GM23338 (cell line): ENCODE measurements around the gene SPRR1A. TPM values are rescaled to one million over a fixed set of nuclear protein-coding genes. Genes with fewer than 3 reads are reported as not detected.
"Not testable (repeated sequence)": the region's sequence is repeated elsewhere in the genome, so short reads cannot be mapped to it uniquely, and the experiment has no call there.

Experiments used
- ATAC-seq: fragments of 200-7000 bp; cut with Tn5 transposase; 3 replicates; pipeline ENCODE4 v1.9.1; 2020
- DNase-seq: peaks from one replicate; pipeline ENCODE4 v3.0.0-alpha.2; 2015; ENCODE audit warnings: low spot score
- H2AFZ ChIP-seq: fragments of 200-600 bp; sonication (generic); 2 replicates; pipeline ENCODE4 v1.8.0; 2016; ENCODE audit warnings: antibody characterized with exemption, mild to moderate bottlenecking, moderate library complexity
- H3F3A ChIP-seq: fragments of 200-600 bp; sonication (generic); replicated peaks from 2 replicates; pipeline ENCODE4 v1.8.0; 2017; ENCODE audit warnings: antibody characterized with exemption, mixed run types, low read depth
- H3K27ac ChIP-seq: fragments of 200-600 bp; sonication (generic); 2 replicates; pipeline ENCODE4 v1.6.1; 2016; ENCODE audit warnings: low read depth
- H3K27me3 ChIP-seq: fragments of 200-600 bp; sonication (generic); 2 replicates; pipeline ENCODE4 v1.8.0; 2016; ENCODE audit warnings: mild to moderate bottlenecking, mixed run types, moderate library complexity; ENCODE audit not compliant: insufficient read depth
- H3K36me3 ChIP-seq: fragments of 200-600 bp; sonication (generic); 2 replicates; pipeline ENCODE4 v1.8.0; 2016; ENCODE audit warnings: mild to moderate bottlenecking; ENCODE audit not compliant: insufficient read depth
- H3K4me1 ChIP-seq: fragments of 200-600 bp; sonication (generic); 2 replicates; pipeline ENCODE4 v1.8.0; 2016; ENCODE audit warnings: mild to moderate bottlenecking, moderate library complexity; ENCODE audit not compliant: insufficient read depth
- H3K4me2 ChIP-seq: fragments of 200-600 bp; sonication (generic); 2 replicates; pipeline ENCODE4 v1.7.1; 2017; ENCODE audit warnings: mixed run types
- H3K4me3 ChIP-seq: fragments of 200-600 bp; sonication (generic); 2 replicates; pipeline ENCODE4 v1.6.1; 2016; ENCODE audit warnings: mixed run types
- H3K79me2 ChIP-seq: fragments of 200-600 bp; sonication (generic); replicated peaks from 2 replicates; pipeline ENCODE4 v1.8.0; 2017; ENCODE audit warnings: mild to moderate bottlenecking; ENCODE audit not compliant: insufficient read depth
- H3K9me2 ChIP-seq: fragments of 200-600 bp; sonication (generic); 2 replicates; pipeline ENCODE4 v1.8.0; 2017; ENCODE audit not compliant: insufficient read depth
- H4K20me1 ChIP-seq: fragments of 200-600 bp; sonication (generic); replicated peaks from 2 replicates; pipeline ENCODE4 v1.8.0; 2017; ENCODE audit warnings: mild to moderate bottlenecking; ENCODE audit not compliant: insufficient read depth
- H3K27ac Mint-ChIP-seq: 2 replicates; pipeline ENCODE4 v1.8.0; 2020; ENCODE audit warnings: inconsistent platforms, mild to moderate bottlenecking, moderate library complexity, mixed read lengths
- H3K27me3 Mint-ChIP-seq: 3 replicates; pipeline ENCODE4 v1.8.0; 2022; ENCODE audit warnings: low read depth, mild to moderate bottlenecking, moderate library complexity, mixed read lengths, inconsistent platforms; ENCODE audit not compliant: insufficient read depth, poor library complexity
- H3K36me3 Mint-ChIP-seq: 3 replicates; pipeline ENCODE4 v1.8.0; 2021; ENCODE audit warnings: low read depth, mild to moderate bottlenecking, inconsistent platforms, moderate library complexity, mixed read lengths
- H3K4me1 Mint-ChIP-seq: 3 replicates; pipeline ENCODE4 v1.8.0; 2020; ENCODE audit warnings: mild to moderate bottlenecking, inconsistent platforms, mixed read lengths
- H3K4me3 Mint-ChIP-seq: 3 replicates; pipeline ENCODE4 v1.8.0; 2021; ENCODE audit warnings: moderate library complexity, mild to moderate bottlenecking, inconsistent platforms, mixed read lengths
- H3K9me3 Mint-ChIP-seq: 3 replicates; pipeline ENCODE4 v1.8.0; 2020; ENCODE audit warnings: moderate library complexity, mild to moderate bottlenecking, inconsistent platforms, mixed read lengths
- CREB1 ChIP-seq: fragments of 250-450 bp; sonication (Bioruptor Pico); IDR thresholded peaks from 2 replicates; pipeline ENCODE4 v1.5.0; 2020; ENCODE audit warnings: low read depth, mild to moderate bottlenecking, moderate library complexity
- CTCF ChIP-seq, 2 experiments: fragments of 200-600 bp in 1 of 2; sonication (generic) in 1 of 2; conservative IDR thresholded peaks; 2 replicates each; pipeline versions ENCODE4 v1.5.1 to v1.6.1; 2016 to 2017; ENCODE audit warnings: antibody characterized with exemption in 2 of 2, low read depth in 2 of 2, mild to moderate bottlenecking in 2 of 2, moderate library complexity in 1 of 2
- ETS1 ChIP-seq: IDR thresholded peaks from 2 replicates; pipeline ENCODE4 v1.6.1; 2016; ENCODE audit warnings: antibody characterized with exemption
- EZH2phosphoT487 ChIP-seq: fragments of 200-600 bp; sonication (generic); IDR thresholded peaks from one replicate; pipeline ENCODE4 v1.8.1; 2018; ENCODE audit warnings: antibody characterized with exemption; ENCODE audit not compliant: unreplicated experiment
- POLR2AphosphoS5 ChIP-seq: IDR thresholded peaks from 2 replicates; pipeline ENCODE4 v1.6.1; 2016; ENCODE audit warnings: antibody characterized with exemption, low read depth
- ZNF114 ChIP-seq: fragments of 250-450 bp; sonication (Bioruptor Pico); IDR thresholded peaks from 2 replicates; pipeline ENCODE4 v1.5.0; 2020; ENCODE audit warnings: mild to moderate bottlenecking, moderate library complexity
- ZNF331 ChIP-seq: fragments of 250-450 bp; sonication (Bioruptor Pico); IDR thresholded peaks from 2 replicates; pipeline ENCODE4 v1.5.0; 2020; ENCODE audit warnings: low read depth, mild to moderate bottlenecking, moderate library complexity
- polyA plus RNA-seq: library from polyadenylated mRNA; unstranded; fragments of >200 nt; fragmentation: Nextera tagmentation; extraction: Ambion mirVana; gene quantifications from 2 replicates; pipeline ENCODE4 v1.2.1, GENCODE V29; 2016
- total RNA-seq: library from RNA; depleted of rRNA; stranded (reverse); fragments of >200 nt; shearing (Covaris generic); gene quantifications from 2 replicates; pipeline ENCODE4 v1.2.3, GENCODE V29; 2014
- TF ChIP-seq, protein P1 (sequence below): fragments of 250-450 bp; sonication (Bioruptor Pico); IDR thresholded peaks from 2 replicates; pipeline ENCODE4 v1.5.0; 2020; ENCODE audit warnings: mild to moderate bottlenecking, moderate library complexity

The SPRR1A gene
- total and polyA plus RNA-seq, 2 experiments from 2014 or later: not detected

DNA sequence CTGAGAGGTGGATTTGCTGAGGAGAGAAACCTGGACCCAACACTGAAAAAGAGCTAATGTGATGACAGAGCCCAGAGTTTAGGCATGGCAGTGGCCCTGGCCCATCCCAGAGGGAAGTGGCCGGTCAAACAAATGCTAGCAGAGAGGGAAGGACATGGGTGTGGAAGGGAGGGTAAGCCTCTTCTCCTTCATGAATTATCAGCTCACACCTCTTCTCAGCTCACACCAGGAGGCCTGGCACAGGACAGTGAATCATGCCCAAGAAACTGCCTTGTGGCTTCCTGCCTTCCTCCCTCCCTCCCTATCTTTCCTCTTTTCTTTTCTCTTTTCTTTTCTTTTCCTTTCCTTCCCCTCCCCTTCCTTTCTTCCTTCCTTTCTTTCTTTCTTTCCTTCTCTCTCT lies 16.4 kb downstream of the SPRR1A start (continued):
- TF ChIP-seq, protein P1, sequence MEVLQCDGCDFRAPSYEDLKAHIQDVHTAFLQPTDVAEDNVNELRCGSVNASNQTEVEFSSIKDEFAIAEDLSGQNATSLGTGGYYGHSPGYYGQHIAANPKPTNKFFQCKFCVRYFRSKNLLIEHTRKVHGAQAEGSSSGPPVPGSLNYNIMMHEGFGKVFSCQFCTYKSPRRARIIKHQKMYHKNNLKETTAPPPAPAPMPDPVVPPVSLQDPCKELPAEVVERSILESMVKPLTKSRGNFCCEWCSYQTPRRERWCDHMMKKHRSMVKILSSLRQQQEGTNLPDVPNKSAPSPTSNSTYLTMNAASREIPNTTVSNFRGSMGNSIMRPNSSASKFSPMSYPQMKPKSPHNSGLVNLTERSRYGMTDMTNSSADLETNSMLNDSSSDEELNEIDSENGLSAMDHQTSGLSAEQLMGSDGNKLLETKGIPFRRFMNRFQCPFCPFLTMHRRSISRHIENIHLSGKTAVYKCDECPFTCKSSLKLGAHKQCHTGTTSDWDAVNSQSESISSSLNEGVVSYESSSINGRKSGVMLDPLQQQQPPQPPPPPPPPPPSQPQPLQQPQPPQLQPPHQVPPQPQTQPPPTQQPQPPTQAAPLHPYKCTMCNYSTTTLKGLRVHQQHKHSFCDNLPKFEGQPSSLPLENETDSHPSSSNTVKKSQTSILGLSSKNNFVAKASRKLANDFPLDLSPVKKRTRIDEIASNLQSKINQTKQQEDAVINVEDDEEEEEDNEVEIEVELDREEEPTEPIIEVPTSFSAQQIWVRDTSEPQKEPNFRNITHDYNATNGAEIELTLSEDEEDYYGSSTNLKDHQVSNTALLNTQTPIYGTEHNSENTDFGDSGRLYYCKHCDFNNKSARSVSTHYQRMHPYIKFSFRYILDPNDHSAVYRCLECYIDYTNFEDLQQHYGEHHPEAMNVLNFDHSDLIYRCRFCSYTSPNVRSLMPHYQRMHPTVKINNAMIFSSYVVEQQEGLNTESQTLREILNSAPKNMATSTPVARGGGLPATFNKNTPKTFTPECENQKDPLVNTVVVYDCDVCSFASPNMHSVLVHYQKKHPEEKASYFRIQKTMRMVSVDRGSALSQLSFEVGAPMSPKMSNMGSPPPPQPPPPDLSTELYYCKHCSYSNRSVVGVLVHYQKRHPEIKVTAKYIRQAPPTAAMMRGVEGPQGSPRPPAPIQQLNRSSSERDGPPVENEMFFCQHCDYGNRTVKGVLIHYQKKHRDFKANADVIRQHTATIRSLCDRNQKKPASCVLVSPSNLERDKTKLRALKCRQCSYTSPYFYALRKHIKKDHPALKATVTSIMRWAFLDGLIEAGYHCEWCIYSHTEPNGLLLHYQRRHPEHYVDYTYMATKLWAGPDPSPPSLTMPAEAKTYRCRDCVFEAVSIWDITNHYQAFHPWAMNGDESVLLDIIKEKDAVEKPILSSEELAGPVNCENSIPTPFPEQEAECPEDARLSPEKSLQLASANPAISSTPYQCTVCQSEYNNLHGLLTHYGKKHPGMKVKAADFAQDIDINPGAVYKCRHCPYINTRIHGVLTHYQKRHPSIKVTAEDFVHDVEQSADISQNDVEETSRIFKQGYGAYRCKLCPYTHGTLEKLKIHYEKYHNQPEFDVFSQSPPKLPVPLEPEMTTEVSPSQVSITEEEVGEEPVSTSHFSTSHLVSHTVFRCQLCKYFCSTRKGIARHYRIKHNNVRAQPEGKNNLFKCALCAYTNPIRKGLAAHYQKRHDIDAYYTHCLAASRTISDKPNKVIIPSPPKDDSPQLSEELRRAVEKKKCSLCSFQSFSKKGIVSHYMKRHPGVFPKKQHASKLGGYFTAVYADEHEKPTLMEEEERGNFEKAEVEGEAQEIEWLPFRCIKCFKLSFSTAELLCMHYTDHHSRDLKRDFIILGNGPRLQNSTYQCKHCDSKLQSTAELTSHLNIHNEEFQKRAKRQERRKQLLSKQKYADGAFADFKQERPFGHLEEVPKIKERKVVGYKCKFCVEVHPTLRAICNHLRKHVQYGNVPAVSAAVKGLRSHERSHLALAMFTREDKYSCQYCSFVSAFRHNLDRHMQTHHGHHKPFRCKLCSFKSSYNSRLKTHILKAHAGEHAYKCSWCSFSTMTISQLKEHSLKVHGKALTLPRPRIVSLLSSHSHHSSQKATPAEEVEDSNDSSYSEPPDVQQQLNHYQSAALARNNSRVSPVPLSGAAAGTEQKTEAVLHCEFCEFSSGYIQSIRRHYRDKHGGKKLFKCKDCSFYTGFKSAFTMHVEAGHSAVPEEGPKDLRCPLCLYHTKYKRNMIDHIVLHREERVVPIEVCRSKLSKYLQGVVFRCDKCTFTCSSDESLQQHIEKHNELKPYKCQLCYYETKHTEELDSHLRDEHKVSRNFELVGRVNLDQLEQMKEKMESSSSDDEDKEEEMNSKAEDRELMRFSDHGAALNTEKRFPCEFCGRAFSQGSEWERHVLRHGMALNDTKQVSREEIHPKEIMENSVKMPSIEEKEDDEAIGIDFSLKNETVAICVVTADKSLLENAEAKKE (CRISPR knock-in tag): no peak
- TF ChIP-seq ZNF331 (CRISPR knock-in tag) (no peak), EZH2phosphoT487 (no peak), ETS1 (no peak), ZNF114 (CRISPR knock-in tag) (no peak), POLR2AphosphoS5 (no peak)

DNA sequence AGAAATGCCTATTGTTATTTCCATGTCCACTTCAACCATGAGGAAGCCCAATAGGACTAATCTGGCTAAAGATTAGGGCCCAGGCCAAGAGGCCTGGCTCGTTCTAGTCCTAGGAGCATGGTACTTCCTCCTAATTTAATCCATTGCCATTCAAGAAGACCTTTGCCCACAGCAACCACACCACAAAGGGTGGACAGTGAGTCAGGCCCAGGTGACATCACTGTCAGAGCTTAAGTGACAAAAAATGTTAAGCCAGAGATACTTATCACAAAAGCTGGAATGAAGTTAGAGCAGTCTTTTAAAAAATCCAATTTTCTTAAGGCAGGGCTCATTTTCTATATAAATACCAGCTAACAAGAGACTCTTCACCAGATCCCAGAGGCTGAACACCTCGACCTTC lies 17.5 kb downstream of the SPRR1A start, which contains the start of gene SPRR3:
SPRR3 (plus strand) TSS at position 368 of the 400 bp plus-strand sequence. CDS start 1,272 bp downstream, outside the sequence.
- H3K4me1 ChIP-seq: no peaks in the 10 kb centered on the region; the same call in 1 of the 2 replicates
- no peaks in the 10 kb centered on the region for H3K27me3 ChIP-seq
- H2AFZ ChIP-seq: no peak within 1 kb of the TSS
- peaks cover 2% of the 10 kb centered on the region for H3K27me3 Mint-ChIP-seq
- H3K36me3 ChIP-seq: no peaks in the 10 kb centered on the region
- H3K9me2 ChIP-seq: no peaks in the 10 kb centered on the region
- no peaks in the 10 kb centered on the region for H3F3A ChIP-seq
- H3K4me3 ChIP-seq: no peak within 1 kb of the TSS
- no peak within 1 kb of the TSS for H3K4me3 Mint-ChIP-seq
- ATAC-seq: no peak
- DNase-seq: no peak
- no peaks in the 10 kb centered on the region for H4K20me1 ChIP-seq
- H3K79me2 ChIP-seq: no peaks in the 10 kb centered on the region
- H3K27ac ChIP-seq: no peak within 1 kb of the TSS
- no peaks in the 10 kb centered on the region for H3K36me3 Mint-ChIP-seq
- H3K27ac Mint-ChIP-seq: no peak within 1 kb of the TSS
- no peak for TF ChIP-seq CREB1 (CRISPR knock-in tag)
- no peak for TF ChIP-seq CTCF (conservative IDR thresholded peaks at IDR 0.05; ENCODE audit: low read depth in 2 of 2)
- TF ChIP-seq EZH2phosphoT487: no peak
- TF ChIP-seq ETS1: no peak
- peaks cover 3% of the 10 kb centered on the region; the same call in 1 of the 3 replicates for H3K9me3 Mint-ChIP-seq
- no peak within 1 kb of the TSS for H3K4me2 ChIP-seq
- H3K4me1 Mint-ChIP-seq: peaks cover 11% of the 10 kb centered on the region; the same call in 2 of the 3 replicates

GRCh38 chr1:153011235-153011758 lies 27.4 kb downstream of the SPRR1A start:
- H3K27ac Mint-ChIP-seq, H3K4me2 ChIP-seq, H3K27me3 ChIP-seq, H3K9me3 Mint-ChIP-seq, H4K20me1 ChIP-seq, H3K79me2 ChIP-seq, H3K4me1 ChIP-seq, H3K36me3 ChIP-seq, ATAC-seq, H2AFZ ChIP-seq, H3F3A ChIP-seq, H3K4me1 Mint-ChIP-seq, H3K9me2 ChIP-seq, H3K27me3 Mint-ChIP-seq, H3K4me3 Mint-ChIP-seq, H3K36me3 Mint-ChIP-seq, H3K27ac ChIP-seq, DNase-seq, H3K4me3 ChIP-seq: not testable (repeated sequence)
